ENCODE measurements around the gene MET.
"Not testable (repeated sequence)": the region's sequence is repeated elsewhere in the genome, so short reads cannot be mapped to it uniquely, and the experiment has no call there.

The MET gene

GRCh38 chr7:116698930-116699721, 27.1 kb downstream of the MET start:
- no peak for DNase-seq

- no peak for DNase-seq
These were observed 27.7 kb downstream of the MET start for GRCh38 chr7:116699722-116700120.

GRCh38 chr7:116702046-116702785, 30.2 kb downstream of the MET start:
- no peak for DNase-seq

GRCh38 chr7:116704650-116705228, 32.7 kb downstream of the MET start:
- no peak for DNase-seq

- no peak for DNase-seq
These were observed 33.4 kb downstream of the MET start for GRCh38 chr7:116705419-116705818.

GRCh38 chr7:116706668-116707126, 34.7 kb downstream of the MET start:
- no peak for DNase-seq

GRCh38 chr7:116707289-116707688, 35.3 kb downstream of the MET start:
- DNase-seq, result no peak

- DNase-seq, result no peak
These were observed 36.3 kb downstream of the MET start for GRCh38 chr7:116708248-116708647.

- DNase-seq, result no peak
These were observed 36.9 kb downstream of the MET start for GRCh38 chr7:116708861-116709260.

- no peak for DNase-seq
These were observed 37.3 kb downstream of the MET start for GRCh38 chr7:116709336-116709735.

GRCh38 chr7:116710764-116711452, 38.9 kb downstream of the MET start:
- no peak for DNase-seq

- DNase-seq, result no peak
These were observed 39.8 kb downstream of the MET start for GRCh38 chr7:116711790-116712189.

GRCh38 chr7:116713500-116713899, 41.5 kb downstream of the MET start:
- no peak for DNase-seq

GRCh38 chr7:116713918-116714317, 41.9 kb downstream of the MET start:
- DNase-seq, result no peak

- DNase-seq, result no peak
These were observed 43.1 kb downstream of the MET start for GRCh38 chr7:116715077-116715476.

GRCh38 chr7:116717137-116717536, 45.1 kb downstream of the MET start:
- no peak for DNase-seq

- DNase-seq, result not testable (repeated sequence)
These were observed 52.0 kb downstream of the MET start for GRCh38 chr7:116723959-116724529.

- peak; percentile 6 for DNase-seq
These were observed 52.7 kb downstream of the MET start for GRCh38 chr7:116724560-116725231.

GRCh38 chr7:116726149-116726548, 54.2 kb downstream of the MET start:
- no peak for DNase-seq

- DNase-seq, result no peak
These were observed 54.9 kb downstream of the MET start for GRCh38 chr7:116726713-116727431.

- no peak for DNase-seq
These were observed 55.5 kb downstream of the MET start for GRCh38 chr7:116727432-116728009.
